ENCODE data around the gene NF1.
"Not testable (repeated sequence)": the region's sequence is repeated elsewhere in the genome, so short reads cannot be mapped to it uniquely, and the experiment has no call there.

NF1 gene

DNA sequence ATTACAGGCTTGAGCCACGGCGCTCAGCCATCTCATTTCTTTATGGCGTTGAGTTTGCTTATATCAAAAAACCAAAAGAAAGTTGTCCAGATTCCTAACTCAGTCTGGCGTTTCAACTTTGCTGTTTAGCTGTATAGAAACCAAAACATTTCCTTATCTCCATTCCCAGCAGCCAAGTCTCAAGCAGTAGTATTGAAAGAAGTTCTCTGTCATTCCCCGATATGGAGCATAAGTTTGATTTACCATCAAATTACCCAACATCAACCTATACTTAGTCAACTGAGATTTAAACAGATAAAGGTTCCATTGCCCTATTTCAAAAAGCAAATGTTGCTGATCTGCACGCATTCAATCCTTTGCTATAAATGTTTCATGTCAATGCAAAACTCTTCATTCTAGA is 269.2 kb downstream of the NF1 start:
- DNase-seq: no peak

DNA sequence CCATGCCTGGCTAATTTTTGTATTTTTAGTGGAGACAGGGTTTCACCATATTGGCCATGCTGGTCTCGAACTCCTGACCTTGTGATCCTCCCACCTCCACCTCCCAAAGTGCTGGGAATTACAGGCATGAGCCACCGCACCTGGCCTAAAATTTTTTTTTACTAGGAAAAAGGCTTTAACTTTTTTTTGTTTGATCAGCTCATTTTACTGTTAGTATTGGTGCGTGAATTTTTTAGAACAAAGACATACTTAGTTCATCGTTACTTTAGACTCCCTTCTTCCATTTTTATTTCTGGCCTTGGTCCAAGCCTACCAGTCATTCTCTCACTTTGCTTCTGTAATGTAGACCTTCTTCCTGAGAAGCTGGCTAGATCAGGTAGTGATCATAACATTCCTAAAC is 271.3 kb downstream of the NF1 start:
- DNase-seq: no peak

DNA sequence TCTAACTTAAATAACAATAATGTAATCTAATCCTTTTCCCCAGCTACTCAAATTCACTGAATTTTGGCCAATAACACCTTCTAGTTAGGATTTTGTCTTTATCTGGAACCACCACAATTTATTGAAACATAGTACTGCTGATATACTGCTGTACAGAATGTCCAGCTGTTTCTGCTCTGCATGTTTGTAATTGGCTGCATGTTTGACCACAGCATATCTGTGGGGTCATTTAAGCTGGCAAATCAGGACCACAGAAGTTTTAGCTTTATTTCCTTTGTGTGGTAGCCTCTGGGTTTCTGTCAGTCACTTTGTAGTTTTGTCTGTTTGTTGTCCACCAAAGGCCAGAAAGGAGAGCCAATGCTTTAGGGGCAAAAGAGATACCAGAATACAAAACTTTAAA is 274.5 kb downstream of the NF1 start:
- no peak for DNase-seq

GRCh38 chr17:31371511-31372097 is 276.8 kb downstream of the NF1 start:
- DNase-seq: no peak

DNA sequence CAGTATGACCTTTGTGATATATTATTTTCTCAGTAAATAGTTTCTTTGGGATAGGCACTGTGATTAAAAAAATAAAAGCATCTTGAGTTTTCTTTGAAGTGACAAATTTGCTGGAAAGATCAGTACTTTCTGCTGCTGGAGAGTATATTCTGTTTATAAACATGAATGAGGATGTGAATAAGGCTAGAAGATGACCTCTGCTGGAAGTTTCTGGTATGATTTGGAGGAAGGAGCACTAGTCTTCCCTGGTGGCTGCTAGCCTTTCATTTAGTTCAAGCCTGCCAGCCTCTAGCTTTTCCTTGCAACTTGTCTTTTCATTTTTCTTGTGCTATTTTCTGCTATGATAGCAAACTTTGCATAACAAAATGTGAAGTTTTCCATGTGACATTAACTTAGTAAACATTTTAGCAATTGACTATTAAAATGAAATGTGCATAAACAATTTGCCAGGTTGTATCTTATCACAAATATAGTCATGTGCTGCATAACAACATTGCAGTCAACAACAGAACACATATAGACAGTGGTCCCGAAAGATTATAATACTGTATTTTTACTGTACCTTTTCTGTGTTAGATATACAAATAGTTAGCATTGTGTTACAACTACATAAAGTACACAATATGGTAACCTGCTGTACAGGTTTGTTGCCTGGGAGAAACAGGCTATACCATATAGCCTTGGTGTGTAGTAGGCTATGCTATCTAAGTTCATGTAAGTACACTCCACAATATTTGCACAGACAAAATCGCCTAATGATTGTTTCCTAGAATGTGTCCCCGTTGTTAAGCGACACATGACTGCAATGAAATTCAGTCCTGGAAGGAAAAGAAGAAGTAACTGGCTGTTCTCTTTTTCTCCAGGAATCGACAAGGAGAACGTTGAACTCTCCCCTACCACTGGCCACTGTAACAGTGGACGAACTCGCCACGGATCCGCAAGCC is 278.6 kb downstream of the NF1 start:
- no peak for DNase-seq

DNA sequence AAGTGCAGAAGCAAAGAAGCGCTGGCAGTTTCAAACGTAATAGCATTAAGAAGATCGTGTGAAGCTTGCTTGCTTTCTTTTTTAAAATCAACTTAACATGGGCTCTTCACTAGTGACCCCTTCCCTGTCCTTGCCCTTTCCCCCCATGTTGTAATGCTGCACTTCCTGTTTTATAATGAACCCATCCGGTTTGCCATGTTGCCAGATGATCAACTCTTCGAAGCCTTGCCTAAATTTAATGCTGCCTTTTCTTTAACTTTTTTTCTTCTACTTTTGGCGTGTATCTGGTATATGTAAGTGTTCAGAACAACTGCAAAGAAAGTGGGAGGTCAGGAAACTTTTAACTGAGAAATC is 279.3 kb downstream of the NF1 start:
- DNase-seq: no peak

DNA sequence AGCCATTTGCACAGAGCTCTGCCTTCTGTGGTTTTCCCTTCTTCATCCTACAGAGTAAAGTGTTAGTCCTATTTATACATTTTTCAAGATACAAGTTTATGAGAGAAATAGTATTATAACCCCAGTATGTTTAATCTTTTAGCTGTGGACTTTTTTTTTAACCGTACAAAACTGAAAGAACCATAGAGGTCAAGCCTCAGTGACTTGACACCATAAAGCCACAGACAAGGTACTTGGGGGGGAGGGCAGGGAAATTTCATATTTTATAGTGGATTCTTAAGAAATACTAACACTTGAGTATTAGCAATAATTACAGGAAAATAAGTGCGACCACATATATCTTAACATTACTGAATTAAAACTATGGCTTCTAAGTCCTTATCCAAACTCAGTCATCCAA is 279.7 kb downstream of the NF1 start:
- no peak for DNase-seq

- no peak for DNase-seq
Observed at GRCh38 chr17:31378638-31379037, 283.9 kb downstream of the NF1 start.

DNA sequence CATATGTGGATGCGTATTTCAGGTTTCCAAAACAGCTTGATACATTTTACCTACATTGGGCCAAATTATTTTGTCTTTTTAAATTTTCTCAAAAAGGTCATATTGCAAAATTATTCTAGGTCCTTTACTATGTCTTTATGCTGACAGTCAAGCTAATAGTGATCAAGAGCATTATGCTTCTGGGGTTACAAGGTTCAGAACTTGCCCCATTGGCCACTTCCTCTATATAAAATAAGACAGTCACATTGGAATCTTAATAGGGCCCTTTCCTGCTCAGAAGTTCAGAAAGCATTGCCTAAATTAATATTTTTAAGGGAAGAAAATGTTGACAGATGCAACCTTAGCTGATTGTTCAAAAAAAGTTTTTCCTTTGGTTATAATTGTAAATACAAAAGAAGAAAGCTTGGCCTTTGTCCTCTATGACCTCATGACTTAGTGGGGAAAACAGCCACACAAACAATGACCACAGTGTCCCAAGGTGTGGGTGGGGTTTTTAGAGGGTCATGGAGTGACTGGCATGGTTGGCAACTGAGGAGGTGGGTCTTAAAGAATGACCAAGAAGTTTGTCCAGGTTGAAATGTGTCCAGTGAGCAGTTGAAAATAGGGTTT is 284.9 kb downstream of the NF1 start:
- DNase-seq: no peak

- DNase-seq: no peak
Observed at GRCh38 chr17:31381165-31381668, 286.4 kb downstream of the NF1 start.

DNA sequence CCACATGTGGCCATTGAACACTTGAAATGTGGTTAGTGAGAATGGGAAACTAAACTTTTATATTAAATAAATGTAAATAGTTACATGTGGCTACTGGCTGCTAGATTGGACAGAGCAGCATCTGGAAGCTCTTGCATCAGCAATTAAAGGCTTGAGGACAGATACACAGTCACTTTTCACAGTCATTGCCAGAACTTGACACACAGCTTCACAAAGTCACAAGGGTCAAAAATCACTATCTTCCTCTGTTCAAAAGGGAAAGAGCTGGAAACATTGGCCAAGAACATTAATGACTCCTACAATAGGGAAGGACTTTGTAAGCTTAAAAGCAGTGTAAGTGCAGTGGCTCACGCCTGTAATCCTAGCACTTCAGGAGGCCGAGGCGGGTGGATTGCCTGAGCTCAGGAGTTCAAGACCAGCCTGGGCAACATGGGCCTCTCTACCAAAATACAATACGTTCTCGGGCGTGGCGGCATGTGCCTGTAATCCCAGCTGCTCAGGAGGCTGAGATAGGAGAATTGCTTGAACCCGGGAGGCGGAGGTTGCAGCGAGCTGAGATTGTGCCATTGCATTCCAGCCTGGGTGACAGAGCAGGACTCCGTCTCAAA is 288.0 kb downstream of the NF1 start:
- not testable (repeated sequence) for DNase-seq

GRCh38 chr17:31383488-31383887 is 288.7 kb downstream of the NF1 start:
- not testable (repeated sequence) for DNase-seq

GRCh38 chr17:31385428-31386285 is 290.9 kb downstream of the NF1 start:
- DNase-seq: no peak

DNA sequence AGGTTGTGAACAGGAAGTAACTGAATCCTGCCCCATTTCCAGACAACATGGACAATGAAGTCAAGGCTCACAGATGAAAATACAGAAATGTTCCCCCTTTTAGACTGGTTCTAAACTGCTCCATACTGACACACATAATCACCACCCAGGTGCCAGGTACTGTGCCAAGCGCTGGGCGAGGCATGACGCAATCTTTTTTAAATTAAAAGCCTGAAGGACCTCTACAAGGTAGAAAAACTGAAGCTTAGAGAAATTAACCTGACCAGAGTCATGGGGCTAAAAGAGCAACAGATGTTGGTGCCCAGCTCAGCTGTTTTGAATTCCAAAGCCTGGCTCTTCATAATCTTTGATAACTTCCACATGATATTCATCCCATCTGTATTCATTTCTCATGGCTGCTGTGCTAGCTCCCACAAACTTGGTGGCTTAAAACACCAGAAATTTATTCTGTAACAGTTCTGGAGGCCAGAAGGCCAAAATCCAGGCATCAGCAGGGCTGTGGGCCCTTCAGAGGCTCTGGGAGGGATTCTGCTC is 291.8 kb downstream of the NF1 start:
- no peak for DNase-seq

DNA sequence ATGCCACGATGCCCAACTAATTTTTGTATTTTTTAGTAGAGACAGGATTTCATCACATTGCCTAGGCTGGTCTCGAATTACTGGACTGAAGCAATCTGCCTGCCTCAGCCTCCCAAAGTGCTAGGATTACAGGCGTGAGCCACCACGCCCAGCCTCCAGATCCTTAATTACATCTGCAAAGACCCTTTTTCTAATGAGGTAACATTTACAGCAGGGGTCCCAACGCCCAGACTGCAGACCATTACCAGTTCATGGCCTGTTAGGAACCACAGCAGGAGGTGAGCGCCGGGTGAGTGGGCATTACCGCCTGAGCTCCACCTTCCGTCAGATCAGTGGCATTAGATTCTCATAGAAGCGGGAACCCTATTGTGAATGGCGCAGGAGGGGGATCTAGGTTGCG is 292.7 kb downstream of the NF1 start:
- DNase-seq: no peak

DNA sequence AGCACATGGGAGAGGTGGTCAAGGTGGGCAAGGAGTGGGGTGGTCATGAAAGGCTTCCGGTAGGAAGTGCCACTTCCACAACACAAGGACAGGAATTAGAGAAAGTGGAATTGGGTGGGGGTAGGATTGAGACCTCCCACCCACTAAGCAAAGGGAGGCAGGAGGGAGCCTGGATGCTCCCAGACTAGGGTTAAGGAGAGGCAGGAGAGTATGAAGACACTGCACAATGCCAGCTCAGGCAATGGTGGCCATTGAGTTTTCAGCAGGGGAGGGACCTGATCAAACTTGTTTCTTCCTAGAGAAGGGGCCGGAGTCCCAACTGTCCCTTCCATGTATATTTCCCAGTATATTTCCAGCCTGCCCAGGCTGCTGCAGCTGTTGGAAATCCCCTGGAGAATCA is 293.6 kb downstream of the NF1 start:
- no peak for DNase-seq

DNA sequence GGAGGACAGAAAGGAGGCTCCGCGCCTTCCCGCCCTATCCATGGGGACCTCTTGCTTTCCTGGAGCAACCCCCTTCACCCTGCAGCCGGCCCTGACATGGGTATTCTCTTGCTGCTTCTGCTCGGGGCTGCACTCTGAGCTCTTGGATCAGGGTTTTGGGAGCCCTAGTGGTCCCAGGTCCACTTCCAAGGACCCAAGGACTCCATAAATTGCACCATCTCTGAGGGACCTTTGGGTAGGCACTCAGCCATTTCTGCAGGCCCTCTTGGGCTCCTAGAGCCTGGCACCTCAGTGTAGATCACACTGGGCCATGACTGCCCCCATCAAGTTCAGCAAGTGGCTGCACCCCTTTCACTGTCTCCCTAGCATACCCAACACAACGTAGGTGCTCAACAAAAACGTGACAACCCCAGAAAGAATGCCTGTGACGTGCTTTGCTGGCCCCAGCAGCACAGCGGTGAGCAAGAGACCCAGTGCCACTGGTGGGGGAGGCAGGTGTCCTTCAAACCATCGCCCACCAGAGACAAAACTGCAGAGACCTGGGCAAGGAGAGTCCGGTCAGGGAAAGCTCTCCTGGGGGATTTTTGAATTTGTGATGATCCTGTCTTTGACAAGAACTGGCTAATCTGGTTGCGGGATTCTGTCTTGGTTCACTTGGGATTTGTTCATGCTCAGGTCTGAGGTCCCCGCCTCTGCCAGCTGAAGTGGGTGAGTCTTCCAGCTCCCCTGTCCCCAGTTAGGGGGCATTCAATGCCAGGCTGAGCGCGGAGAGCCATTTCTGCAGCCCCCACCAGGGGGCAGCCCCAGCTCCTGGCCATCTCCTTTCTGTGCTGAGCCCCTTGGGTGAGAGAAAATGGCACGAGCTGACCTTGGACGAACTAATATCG is 294.2 kb downstream of the NF1 start:
- peak; percentile 30 for DNase-seq

DNA sequence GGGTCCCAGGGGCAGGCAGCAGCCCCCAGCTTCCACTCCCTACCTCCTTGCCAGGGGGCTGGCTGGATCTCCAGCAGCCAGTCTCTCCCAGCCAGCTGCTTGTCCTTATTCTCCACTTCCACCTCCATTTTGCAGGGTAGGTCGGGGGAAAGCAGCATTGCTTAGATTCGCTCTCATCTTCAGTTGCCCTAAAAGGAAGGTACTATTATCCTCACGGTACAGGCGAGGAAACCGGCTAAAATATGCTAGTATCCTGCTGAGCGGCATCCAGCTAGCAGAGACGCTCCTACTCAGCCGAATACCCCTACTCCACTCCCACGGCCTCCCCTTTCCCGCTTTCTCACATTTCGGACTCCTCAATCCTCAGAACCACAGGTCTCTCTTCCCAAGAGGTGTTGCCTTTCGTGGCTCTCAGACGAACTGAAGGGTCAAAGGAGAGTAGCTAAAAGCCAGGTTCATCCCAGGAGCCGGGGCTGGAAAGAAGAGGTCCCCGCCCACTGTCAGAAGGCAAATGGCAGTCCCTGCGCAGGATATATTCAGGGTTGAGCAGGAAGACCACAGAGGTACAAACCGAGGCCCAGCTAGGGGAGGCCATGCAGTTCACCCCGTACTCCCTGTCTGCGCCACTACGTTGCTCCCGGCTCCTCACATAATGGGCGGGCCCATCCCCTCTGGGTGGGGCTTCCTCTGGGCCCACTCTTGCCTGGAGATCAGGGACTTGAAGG is 295.0 kb downstream of the NF1 start:
- no peak for DNase-seq

DNA sequence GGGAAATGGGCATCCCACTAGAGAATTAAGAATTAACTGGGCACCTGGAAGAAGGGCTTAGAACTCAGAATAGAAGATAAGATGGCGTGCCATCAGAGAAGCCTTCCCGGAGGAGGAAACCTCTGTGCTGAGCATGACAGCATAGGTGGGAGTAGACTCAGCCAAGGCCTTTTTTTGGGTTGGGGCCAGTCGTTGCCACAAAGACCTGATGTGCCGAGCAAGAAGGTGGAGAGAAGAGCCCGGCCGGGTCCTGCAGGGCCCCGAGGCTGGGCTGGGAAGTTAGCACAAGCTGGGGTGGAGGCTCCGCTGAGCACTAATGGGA is 295.6 kb downstream of the NF1 start:
- no peak for DNase-seq

- no peak for DNase-seq
Observed at GRCh38 chr17:31390748-31391495, 296.1 kb downstream of the NF1 start.

Measured in activated T-cell treated with anti-CD3 and anti-CD28 coated beads for 4 hours (primary cell).